T-helper 17 cell (primary cell): ENCODE measurements around the gene MYLK3. TPM values are rescaled to one million over a fixed set of nuclear protein-coding genes. Genes with fewer than 3 reads are reported as not detected.

Source experiments
- ATAC-seq: fragments of 150-1000 bp; cut with Tn5 transposase; 2 replicates; pipeline ENCODE4 v1.10.0; 2021; ENCODE audit warnings: mild to moderate bottlenecking, moderate library complexity
- DNase-seq, 3 donors: peaks; one replicate each; pipeline versions ENCODE4 v3.0.0 to v3.0.0-alpha.2; 2020 to 2021
- H3K9me3 ChIP-seq: one replicate; pipeline ENCODE4 v1.7.0; 2013; ENCODE audit warnings: low read length, mild to moderate bottlenecking; ENCODE audit not compliant: control insufficient read depth, poor library complexity, severe bottlenecking
- H3K27ac Mint-ChIP-seq: one replicate; pipeline ENCODE4 v1.8.0; 2022; ENCODE audit warnings: mild to moderate bottlenecking, moderate library complexity, mixed read lengths
- H3K27me3 Mint-ChIP-seq: one replicate; pipeline ENCODE4 v1.8.0; 2022; ENCODE audit warnings: mixed read lengths
- H3K36me3 Mint-ChIP-seq: one replicate; pipeline ENCODE4 v1.8.0; 2022; ENCODE audit warnings: low read depth, mixed read lengths
- H3K4me1 Mint-ChIP-seq: one replicate; pipeline ENCODE4 v1.8.0; 2022; ENCODE audit warnings: mild to moderate bottlenecking, mixed read lengths
- H3K4me3 Mint-ChIP-seq: one replicate; pipeline ENCODE4 v1.8.0; 2022; ENCODE audit warnings: mild to moderate bottlenecking, moderate library complexity, mixed read lengths
- total RNA-seq, 4 donors: library from RNA in 2 of 4; stranded (reverse) in 2 of 4; gene quantifications; one replicate each; pipeline ENCODE4 v1.2.3 and lab custom pipeline; 2022 to 2026

Gene MYLK3
- total RNA-seq, 2 donors from 2014 or later, result not detected

DNA sequence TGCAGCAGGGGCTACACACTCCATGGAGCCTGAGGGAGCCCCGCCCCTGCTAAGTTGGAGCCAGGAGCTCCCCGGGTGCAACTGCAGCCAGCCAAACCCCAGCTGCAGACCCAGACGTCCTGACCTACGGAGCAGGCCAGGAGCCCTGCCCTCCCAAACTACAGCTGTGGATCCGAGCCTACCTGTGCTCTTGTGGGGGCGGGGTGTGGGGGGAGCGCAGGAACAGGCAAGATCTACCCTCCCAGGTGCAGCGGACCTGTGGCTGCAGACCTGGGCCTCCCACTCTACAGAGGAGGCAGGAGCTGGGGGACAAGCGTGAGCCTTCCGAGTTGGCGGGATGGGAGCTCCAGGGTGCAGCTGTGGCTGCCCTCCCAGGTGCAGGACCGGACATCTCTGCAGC, 29.7 kb upstream of the MYLK3 start:
- Mint-ChIP-seq H3K36me3 (no peaks in the 10 kb centered on the region), H3K4me1 (no peaks in the 10 kb centered on the region), H3K27me3 (peaks cover 4% of the 10 kb centered on the region), H3K27ac (no peak overlapping the region), H3K4me3 (no peak overlapping the region)
- DNase-seq (no peak), ATAC-seq (no peak)
- no peaks in the 10 kb centered on the region for H3K9me3 ChIP-seq

DNA sequence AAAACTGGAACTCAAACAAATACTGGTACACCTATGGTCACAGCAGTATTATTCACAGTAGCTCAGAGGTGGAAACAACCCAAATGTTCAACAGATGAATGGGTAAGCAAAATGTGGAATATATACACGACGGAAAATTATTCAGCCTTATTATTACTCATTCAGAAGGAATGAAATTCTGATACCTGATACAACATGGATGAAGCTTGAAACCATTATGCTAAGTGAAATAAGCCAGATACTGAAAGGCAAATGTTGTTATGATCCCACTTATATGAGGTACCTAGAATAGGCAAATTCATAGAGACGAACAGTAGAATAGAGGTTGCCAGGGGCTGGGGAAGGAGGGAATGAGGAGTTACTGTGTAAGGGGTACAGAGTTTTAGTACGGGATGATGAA, 27.1 kb upstream of the MYLK3 start:
- Mint-ChIP-seq H3K4me3 (no peak overlapping the region), H3K4me1 (no peaks in the 10 kb centered on the region), H3K36me3 (no peaks in the 10 kb centered on the region), H3K27me3 (no peaks in the 10 kb centered on the region), H3K27ac (no peak overlapping the region)
- H3K9me3 ChIP-seq, result no peaks in the 10 kb centered on the region
- ATAC-seq (no peak), DNase-seq (no peak)

DNA sequence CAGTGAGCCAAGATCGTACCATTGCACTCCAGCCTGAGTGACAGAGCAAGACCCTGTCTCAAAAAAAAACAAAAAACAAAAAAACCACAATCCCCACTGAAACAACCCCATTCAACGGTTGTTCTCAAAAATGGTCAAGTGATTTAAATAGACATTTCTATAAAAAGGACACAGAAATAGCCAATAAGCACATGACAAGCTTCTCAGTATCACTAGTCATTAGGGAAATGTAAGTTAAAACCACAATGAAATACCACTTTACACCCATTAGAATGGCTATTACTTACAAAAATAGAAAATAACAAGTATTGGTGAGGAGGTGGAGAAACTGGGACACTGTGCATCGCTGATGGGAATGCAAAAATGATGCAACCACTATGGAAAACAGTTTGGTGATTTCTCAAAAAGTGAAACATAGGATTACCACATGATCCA, 26.6 kb upstream of the MYLK3 start:
- no peaks in the 10 kb centered on the region for H3K4me1 Mint-ChIP-seq
- DNase-seq (no peak), ATAC-seq (no peak)
- H3K27ac Mint-ChIP-seq, result no peak overlapping the region
- no peaks in the 10 kb centered on the region for H3K36me3 Mint-ChIP-seq
- no peaks in the 10 kb centered on the region for H3K9me3 ChIP-seq
- no peaks in the 10 kb centered on the region for H3K27me3 Mint-ChIP-seq
- H3K4me3 Mint-ChIP-seq, result no peak overlapping the region

DNA sequence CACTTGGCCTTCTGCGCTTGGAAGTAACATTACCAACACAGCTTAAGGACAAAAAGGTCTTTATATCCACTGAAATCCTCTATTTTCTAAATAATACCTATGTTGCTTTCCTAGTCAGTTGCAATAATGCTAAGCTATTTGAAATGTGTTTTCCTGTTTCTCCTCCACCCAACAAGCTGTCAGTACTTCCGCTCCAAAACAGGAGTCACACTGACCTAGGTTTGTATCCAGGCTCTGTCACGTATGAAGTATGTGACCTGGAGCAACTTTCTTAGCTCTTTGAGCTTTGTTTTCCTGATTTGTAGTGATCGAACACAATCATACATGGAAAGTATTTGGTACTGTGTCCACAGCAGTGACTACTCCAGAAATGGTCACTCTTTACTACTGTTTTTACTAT, 24.3 kb upstream of the MYLK3 start:
- H3K9me3 ChIP-seq, result no peaks in the 10 kb centered on the region
- Mint-ChIP-seq H3K4me3 (no peak overlapping the region), H3K27ac (no peak overlapping the region), H3K36me3 (no peaks in the 10 kb centered on the region), H3K4me1 (no peaks in the 10 kb centered on the region), H3K27me3 (peaks cover 4% of the 10 kb centered on the region)
- ATAC-seq (no peak), DNase-seq (no peak)

DNA sequence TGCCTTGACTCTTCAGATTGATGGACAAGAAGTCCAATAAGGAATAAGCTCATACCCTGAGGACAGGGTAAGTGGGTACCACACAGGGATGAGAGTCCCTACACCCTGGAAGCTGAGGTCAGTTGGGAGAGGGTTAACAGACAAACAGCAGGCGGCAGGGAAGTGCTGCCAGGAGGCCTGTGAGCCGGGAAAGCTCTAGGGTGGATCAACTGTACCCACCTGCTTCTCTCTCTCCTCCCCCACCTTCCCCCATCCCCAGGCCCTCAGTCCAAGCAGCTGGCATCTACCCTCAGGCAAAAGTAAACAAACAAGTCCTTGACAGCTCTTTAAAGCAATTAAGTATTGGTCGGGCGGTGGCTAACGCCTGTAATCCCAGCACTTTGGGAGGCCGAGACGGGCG, 20.7 kb upstream of the MYLK3 start:
- Mint-ChIP-seq H3K36me3 (peaks cover 3% of the 10 kb centered on the region), H3K4me3 (no peak overlapping the region), H3K27ac (no peak overlapping the region), H3K27me3 (peaks cover 5% of the 10 kb centered on the region), H3K4me1 (peaks cover 9% of the 10 kb centered on the region)
- H3K9me3 ChIP-seq, result no peaks in the 10 kb centered on the region
- DNase-seq (no peak), ATAC-seq (no peak)

DNA sequence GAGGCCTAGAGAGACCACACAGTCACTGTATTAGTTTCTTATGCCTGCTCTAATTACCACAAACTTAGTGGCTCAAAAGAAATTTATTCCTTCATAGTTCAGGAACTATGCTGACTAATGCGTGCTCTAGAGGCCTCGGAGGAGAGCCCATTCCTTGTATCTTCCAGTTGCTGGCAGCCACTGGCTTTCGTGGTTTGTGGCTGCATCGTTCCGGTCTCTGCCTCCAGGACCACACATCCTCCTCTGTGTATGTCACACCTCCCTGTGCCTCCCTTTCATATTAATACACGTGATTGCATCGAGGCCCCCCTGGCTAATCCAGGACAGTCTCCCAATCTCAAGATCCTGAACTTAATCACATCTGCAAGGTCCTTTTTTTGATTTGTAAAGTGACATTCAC, 16.9 kb upstream of the MYLK3 start:
- no peak for ATAC-seq
- no peak overlapping the region for H3K27ac Mint-ChIP-seq
- H3K9me3 ChIP-seq, result no peaks in the 10 kb centered on the region
- no peak for DNase-seq
- peaks cover 9% of the 10 kb centered on the region for H3K4me1 Mint-ChIP-seq
- peaks cover 6% of the 10 kb centered on the region for H3K36me3 Mint-ChIP-seq
- no peak overlapping the region for H3K4me3 Mint-ChIP-seq
- H3K27me3 Mint-ChIP-seq, result peaks cover 14% of the 10 kb centered on the region

DNA sequence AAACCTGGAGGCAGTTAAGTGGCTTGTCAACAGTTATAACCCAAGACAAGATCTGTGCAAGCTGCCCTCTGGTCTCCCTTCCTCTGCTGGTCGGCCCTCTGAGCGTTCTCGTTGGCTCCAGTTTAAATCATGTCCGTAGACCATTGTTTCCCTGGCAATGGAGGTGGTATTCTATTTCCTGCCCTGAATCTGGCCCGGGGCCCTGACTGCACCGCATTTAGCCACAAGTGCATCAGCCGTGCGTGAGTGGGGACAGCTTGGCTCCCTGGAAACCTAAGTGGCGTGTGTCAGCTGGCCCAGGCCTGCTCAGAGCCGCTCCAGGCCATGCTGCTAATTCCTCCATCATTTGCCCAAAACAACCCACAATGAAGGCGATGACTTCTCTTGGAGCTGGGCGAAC, 15.0 kb upstream of the MYLK3 start:
- Mint-ChIP-seq H3K36me3 (peaks cover 6% of the 10 kb centered on the region), H3K4me1 (peaks cover 9% of the 10 kb centered on the region)

DNA sequence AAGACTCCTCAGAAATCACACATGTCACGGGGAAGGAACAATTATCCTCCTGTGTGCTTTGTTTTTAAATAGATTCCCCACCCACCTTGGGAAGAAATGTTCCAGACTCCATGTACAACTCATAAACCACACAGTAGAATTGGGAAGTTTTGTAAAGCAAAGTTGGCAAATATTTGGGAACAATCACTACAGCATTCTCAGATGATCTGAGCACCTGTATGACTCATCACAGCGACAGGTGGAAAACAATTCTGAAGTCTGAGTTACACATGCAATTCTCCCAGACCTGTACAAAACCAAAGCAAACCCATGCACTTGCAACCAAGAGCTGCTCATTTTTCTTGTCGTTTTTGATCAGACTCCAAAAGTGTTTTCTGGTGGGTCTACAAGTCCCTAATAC, 14.4 kb upstream of the MYLK3 start:
- no peak for DNase-seq
- ATAC-seq, result no peak
- no peaks in the 10 kb centered on the region for H3K9me3 ChIP-seq
- H3K27me3 Mint-ChIP-seq, result peaks cover 27% of the 10 kb centered on the region
- peaks cover 6% of the 10 kb centered on the region for H3K36me3 Mint-ChIP-seq
- H3K4me3 Mint-ChIP-seq, result no peak overlapping the region
- peaks cover 9% of the 10 kb centered on the region for H3K4me1 Mint-ChIP-seq
- no peak overlapping the region for H3K27ac Mint-ChIP-seq

More for the DNA sequence above, 15.0 kb upstream of the MYLK3 start:
- ATAC-seq (no peak), DNase-seq (no peak)
- Mint-ChIP-seq H3K27ac (no peak overlapping the region), H3K4me3 (no peak overlapping the region), H3K27me3 (peaks cover 24% of the 10 kb centered on the region)
- H3K9me3 ChIP-seq, result no peaks in the 10 kb centered on the region

DNA sequence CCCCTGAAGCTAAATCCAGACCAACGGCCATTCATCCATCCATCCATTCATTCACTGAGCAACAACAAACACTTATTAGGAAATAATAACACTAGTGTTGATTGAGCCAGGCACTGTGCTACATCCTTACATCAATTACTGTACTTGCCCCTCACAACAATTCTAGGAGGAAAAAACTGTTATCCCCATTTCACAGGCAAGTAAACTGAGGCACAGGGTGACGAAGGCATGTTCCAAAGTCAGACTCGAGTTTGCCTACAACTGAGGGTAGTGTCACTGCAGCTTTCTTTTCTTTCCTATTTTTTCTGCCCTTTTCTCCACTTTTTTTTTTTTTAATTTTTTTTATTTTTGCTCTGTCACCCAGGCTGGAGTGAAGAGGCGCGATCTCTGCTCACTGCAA, 11.2 kb upstream of the MYLK3 start:
- DNase-seq (no peak), ATAC-seq (no peak)
- H3K9me3 ChIP-seq, result no peaks in the 10 kb centered on the region
- Mint-ChIP-seq H3K4me1 (no peaks in the 10 kb centered on the region), H3K36me3 (peaks cover 3% of the 10 kb centered on the region), H3K27ac (no peak overlapping the region), H3K27me3 (peaks cover 25% of the 10 kb centered on the region), H3K4me3 (no peak overlapping the region)

DNA sequence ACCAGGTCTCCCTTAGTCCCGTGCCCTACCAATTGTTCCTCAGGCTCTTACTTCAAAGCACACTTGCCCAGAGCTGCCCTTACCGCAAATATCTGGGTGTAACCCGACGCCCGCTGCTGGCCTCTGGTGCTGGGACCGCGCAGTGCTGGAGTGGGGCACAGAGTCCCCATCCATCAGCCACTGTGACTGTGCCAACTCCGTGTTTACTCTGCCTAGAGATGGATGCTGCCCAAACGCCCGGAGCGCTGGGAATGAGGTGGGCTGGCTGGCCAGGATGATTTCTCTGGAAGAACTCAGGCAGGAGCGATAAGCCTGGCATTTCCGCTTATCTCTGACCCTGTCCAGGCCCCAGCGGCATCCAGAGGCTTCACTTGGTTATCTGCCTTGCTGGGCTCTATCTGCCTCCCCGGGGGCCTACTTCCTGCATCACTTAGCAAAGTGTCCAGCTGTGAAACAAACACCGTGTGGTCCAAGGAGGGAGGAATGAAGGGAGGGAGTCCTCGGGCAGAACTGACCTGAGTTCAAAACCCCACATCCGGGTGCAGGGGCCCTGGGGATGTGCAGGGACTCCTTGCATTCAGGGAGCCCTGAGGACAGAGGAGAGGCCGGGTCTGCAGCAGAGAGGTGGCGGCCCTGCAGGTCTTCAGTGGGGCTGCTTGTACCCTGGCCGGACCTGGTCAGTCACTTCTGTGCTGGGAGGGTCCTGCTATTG, 9.4 kb upstream of the MYLK3 start:
- H3K27me3 Mint-ChIP-seq, result peaks cover 25% of the 10 kb centered on the region
- no peak for ATAC-seq
- no peaks in the 10 kb centered on the region for H3K4me1 Mint-ChIP-seq
- no peak for DNase-seq
- H3K9me3 ChIP-seq, result no peaks in the 10 kb centered on the region
- H3K36me3 Mint-ChIP-seq, result peaks cover 3% of the 10 kb centered on the region
- no peak overlapping the region for H3K4me3 Mint-ChIP-seq
- no peak overlapping the region for H3K27ac Mint-ChIP-seq

DNA sequence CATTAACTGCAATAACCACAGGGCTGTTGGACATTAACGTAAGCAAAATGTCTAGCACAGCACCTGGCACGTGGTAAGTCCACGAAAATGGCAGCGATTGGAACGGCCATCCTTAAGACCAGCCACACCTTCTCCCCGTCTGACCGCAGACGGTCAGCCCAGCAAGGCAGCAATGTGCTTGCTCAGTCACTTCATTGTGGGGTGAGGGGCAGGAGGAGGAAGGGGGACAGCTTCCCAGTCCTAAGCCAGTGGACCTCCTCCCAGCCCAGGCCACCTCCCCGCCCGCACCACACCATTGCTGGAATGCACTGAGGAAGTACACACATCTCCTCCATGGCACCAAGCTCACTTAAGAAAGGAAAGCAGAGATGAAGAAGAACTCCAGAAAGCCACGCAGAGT, 8.6 kb upstream of the MYLK3 start:
- H3K27me3 Mint-ChIP-seq, result peaks cover 25% of the 10 kb centered on the region
- ATAC-seq, result no peak
- no peak overlapping the region for H3K4me3 Mint-ChIP-seq
- H3K36me3 Mint-ChIP-seq, result peaks cover 3% of the 10 kb centered on the region
- no peak overlapping the region for H3K27ac Mint-ChIP-seq
- DNase-seq, result no peak
- H3K9me3 ChIP-seq, result no peaks in the 10 kb centered on the region
- no peaks in the 10 kb centered on the region for H3K4me1 Mint-ChIP-seq

DNA sequence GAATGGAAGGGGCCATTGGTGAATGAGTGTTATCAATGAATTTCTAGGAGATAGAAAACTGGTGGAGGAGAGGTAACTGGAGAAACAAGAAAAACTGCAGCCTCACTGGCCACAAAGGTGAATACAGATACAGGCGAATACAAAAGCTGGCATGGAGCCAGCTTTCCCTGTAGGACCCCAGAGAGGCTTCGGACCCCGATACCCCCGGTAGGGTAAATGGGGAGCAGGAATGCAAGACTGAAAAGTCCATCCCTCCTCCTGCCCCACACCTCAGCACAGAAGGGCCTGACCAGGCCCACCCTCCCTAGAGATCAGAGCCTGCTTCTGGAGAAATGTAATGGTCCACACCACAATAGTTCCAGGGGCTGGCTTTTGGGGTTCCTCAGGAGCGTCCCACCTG, 4.9 kb upstream of the MYLK3 start:
- DNase-seq (no peak), ATAC-seq (no peak)
- H3K4me1 Mint-ChIP-seq, result no peaks in the 10 kb centered on the region
- no peak overlapping the region for H3K4me3 Mint-ChIP-seq
- H3K9me3 ChIP-seq, result no peaks in the 10 kb centered on the region
- no peaks in the 10 kb centered on the region for H3K36me3 Mint-ChIP-seq
- H3K27ac Mint-ChIP-seq, result no peak overlapping the region
- H3K27me3 Mint-ChIP-seq, result peaks cover 11% of the 10 kb centered on the region

DNA sequence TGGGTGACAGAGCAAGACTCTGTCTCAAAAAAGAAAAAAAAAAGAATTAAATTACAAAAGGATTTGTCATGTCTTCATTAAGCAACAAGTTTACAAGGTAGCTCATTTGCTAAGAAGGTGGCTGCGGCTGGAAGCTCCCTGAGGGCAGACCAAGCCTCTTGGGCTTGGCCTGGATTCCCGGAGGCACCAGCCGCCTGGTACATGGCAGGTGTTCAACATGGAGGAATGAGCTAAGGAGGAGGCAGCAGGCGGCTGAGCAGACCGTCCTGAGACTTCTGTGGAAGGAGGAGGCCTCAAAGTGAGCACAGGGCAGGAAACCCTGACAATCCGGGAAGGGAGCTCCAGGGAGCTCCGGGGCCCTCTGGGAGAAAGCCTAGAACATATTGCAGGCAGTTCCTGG, 3.2 kb upstream of the MYLK3 start:
- no peaks in the 10 kb centered on the region for H3K4me1 Mint-ChIP-seq
- H3K4me3 Mint-ChIP-seq, result no peak overlapping the region
- no peaks in the 10 kb centered on the region for H3K9me3 ChIP-seq
- no peak overlapping the region for H3K27ac Mint-ChIP-seq
- no peaks in the 10 kb centered on the region for H3K36me3 Mint-ChIP-seq
- peaks cover 6% of the 10 kb centered on the region for H3K27me3 Mint-ChIP-seq
- ATAC-seq (no peak), DNase-seq (no peak)
